K562 (cell line): ENCODE data around the gene DOP1A. TPM values are rescaled to one million over a fixed set of nuclear protein-coding genes. Genes with fewer than 3 reads are reported as not detected.
A peak's percentile ranks its signal among the peaks of the same experiment; 100 is the strongest.

ENCODE experiments used
- ATAC-seq: fragments of 200-7000 bp; cut with Tn5 transposase; 3 replicates; pipeline ENCODE4 v1.9.1; 2020; ENCODE audit warnings: moderate library complexity
- BruUV-seq: library from RNA; stranded (reverse); fragments of 400-500 nt; replicated peaks from 2 replicates; lab custom pipeline; 2021; lab: Mats Ljungman, UMichigan
- CTCF ChIA-PET: fragments of 300-600 bp; formaldehyde crosslinking; extraction: SDS; loops from one replicate; lab custom pipeline; 2021; ENCODE audit warnings: low intra/inter-chr PET ratio; lab: Yijun Ruan, JAX
- POLR2A ChIA-PET: fragments of 300-600, 350-650 bp; sonication (Branson Sonifier 250); formaldehyde crosslinking; extraction: SDS; loops from one replicate; lab custom pipeline; 2021; ENCODE audit warnings: antibody characterized with exemption, inconsistent platforms; lab: Yijun Ruan, JAX
- DNase-seq, 4 experiments: peaks; one replicate each; pipeline versions ENCODE4 v3.0.0 to v3.0.0-alpha.2; 2011 to 2018; ENCODE audit warnings: low spot score in 3 of 4, mixed read lengths in 3 of 4; ENCODE audit errors: extremely low read depth in 1 of 4
- FAIRE-seq: peaks from 2 replicates; lab custom pipeline; 2011; peaks lifted over from hg19 to GRCh38; lab: Jason Lieb, UNC
- H2AFZ ChIP-seq: 2 replicates; pipeline ENCODE4 v1.6.0; 2011; ENCODE audit warnings: low read depth, low read length, control low read depth, inconsistent platforms
- H3K27ac ChIP-seq: fragments of 200-600 bp; 3 replicates; pipeline ENCODE4 v1.8.0; 2011; ENCODE audit warnings: low read depth, mild to moderate bottlenecking, control low read depth, inconsistent platforms, low read length, moderate library complexity, mixed read lengths; ENCODE audit errors: extremely low read depth
- H3K27me3 ChIP-seq, 2 experiments: fragments of 300-600 bp in 1 of 2; 2 replicates in 1 of 2; 3 replicates in 1 of 2; pipeline versions ENCODE4 v1.6.0 to v1.8.0; 2011; ENCODE audit warnings: inconsistent platforms in 2 of 2, low read length in 2 of 2, mild to moderate bottlenecking in 1 of 2, mixed read lengths in 1 of 2, moderate library complexity in 1 of 2; ENCODE audit not compliant: control insufficient read depth in 2 of 2, insufficient read depth in 2 of 2
- H3K36me3 ChIP-seq: fragments of 300-600 bp; 3 replicates; pipeline ENCODE4 v1.8.0; 2011; ENCODE audit warnings: mild to moderate bottlenecking, low read length, inconsistent platforms; ENCODE audit not compliant: control insufficient read depth, insufficient read depth
- H3K4me1 ChIP-seq, 2 experiments: fragments of 200-600 bp in 1 of 2; replicated peaks in 1 of 2; 2 replicates in 1 of 2; 3 replicates in 1 of 2; pipeline versions ENCODE4 v1.5.1 to v1.8.0; 2011; ENCODE audit warnings: inconsistent platforms in 2 of 2, low read length in 2 of 2, mild to moderate bottlenecking in 1 of 2, mixed read lengths in 1 of 2, moderate library complexity in 1 of 2; ENCODE audit not compliant: control insufficient read depth in 2 of 2, insufficient read depth in 2 of 2
- H3K4me2 ChIP-seq: 2 replicates; pipeline ENCODE4 v1.6.1; 2011; ENCODE audit warnings: low read length, control low read depth, inconsistent platforms, mixed read lengths; ENCODE audit not compliant: insufficient read depth
- H3K4me3 ChIP-seq: fragments of 200-600 bp; sonication (generic), shearing (Covaris generic); 2 replicates; pipeline ENCODE4 v1.5.1; 2016; ENCODE audit warnings: control low read depth, inconsistent platforms
- H3K79me2 ChIP-seq: fragments of 200-600 bp; 3 replicates; pipeline ENCODE4 v1.8.0; 2011; ENCODE audit warnings: low read length, inconsistent platforms; ENCODE audit not compliant: control insufficient read depth, insufficient read depth
- H3K9ac ChIP-seq, 2 experiments: 2 replicates each; pipeline versions ENCODE4 v1.6.0 to v1.6.1; 2011; ENCODE audit warnings: low read depth in 2 of 2, low read length in 2 of 2, control low read depth in 1 of 2, inconsistent platforms in 1 of 2, mild to moderate bottlenecking in 1 of 2, mixed read lengths in 1 of 2; ENCODE audit not compliant: insufficient read depth in 1 of 2
- H3K9me1 ChIP-seq: one replicate; pipeline ENCODE4 v1.6.0; 2011; ENCODE audit warnings: inconsistent platforms, mild to moderate bottlenecking, low read length, moderate library complexity; ENCODE audit not compliant: control insufficient read depth, insufficient read depth
- H3K9me3 ChIP-seq: replicated peaks from 2 replicates; pipeline ENCODE4 v1.5.1; 2011; ENCODE audit warnings: low read depth, low read length, inconsistent platforms; ENCODE audit not compliant: control insufficient read depth, insufficient read depth
- H4K20me1 ChIP-seq: replicated peaks from 2 replicates; pipeline ENCODE4 v1.6.1; 2011; ENCODE audit warnings: low read length, inconsistent platforms, mixed read lengths; ENCODE audit not compliant: control insufficient read depth, insufficient read depth
- C11orf30 ChIP-seq: fragments of 450-650 bp; IDR thresholded peaks from 2 replicates; pipeline ENCODE4 v1.6.1; 2016; ENCODE audit warnings: low read depth, mild to moderate bottlenecking
- MAFF ChIP-seq: IDR thresholded peaks from 2 replicates; pipeline ENCODE4 v1.6.1; 2012; ENCODE audit warnings: low read length, improper control_type of control experiment
- MAFG ChIP-seq: fragments of 450-650 bp; conservative IDR thresholded peaks from 2 replicates; pipeline ENCODE4 v1.6.1; 2016; ENCODE audit warnings: missing genetic modification characterization, missing compliant biosample characterization
- MAFK ChIP-seq: IDR thresholded peaks from 2 replicates; pipeline ENCODE4 v1.6.1; 2011; ENCODE audit warnings: low read length, improper control_type of control experiment
- NFE2 ChIP-seq: IDR thresholded peaks from 2 replicates; pipeline ENCODE4 v1.6.1; 2014; ENCODE audit warnings: antibody characterized with exemption, low read depth
- ZMIZ1 ChIP-seq, 2 experiments: fragments of 150-350 bp in 1 of 2; IDR thresholded peaks; 2 replicates each; pipeline ENCODE4 v1.6.1; 2012 to 2016; ENCODE audit warnings: low read depth in 2 of 2, low read length in 2 of 2, mild to moderate bottlenecking in 1 of 2, moderate library complexity in 1 of 2
- ZNF133 ChIP-seq: fragments of 250-450 bp; sonication (Bioruptor Pico); IDR thresholded peaks from 2 replicates; pipeline ENCODE4 v1.4.0; 2020; ENCODE audit warnings: mild to moderate bottlenecking
- ZNF316 ChIP-seq: fragments of 450-650 bp; IDR thresholded peaks from 2 replicates; pipeline ENCODE4 v1.6.1; 2016
- whole genome bisulfite sequencing: fragments of 100-300 bp; shearing (Covaris generic); methylation state at CpG from one replicate; pipeline ENCODE4 v1.1.6; 2016; ENCODE audit warnings: low coverage, mixed read lengths; ENCODE audit not compliant: insufficient coverage; ENCODE audit errors: missing lambda C conversion rate; 5-methylcytosine and 5-hydroxymethylcytosine counted together
- in situ Hi-C: fragments of 300-500 bp; cut with MboI; formaldehyde crosslinking; loops from 4 replicates; pipeline ENCODE4 v1.15.0; 2018; ENCODE audit warnings: inconsistent platforms, mixed read lengths
- intact Hi-C: fragments of 100-400 bp; cut with micrococcal nuclease; formaldehyde crosslinking; loops from 2 replicates; pipeline ENCODE4 v1.14.2; 2022
- polyA plus RNA-seq, 8 experiments: library from polyadenylated mRNA; depleted of rRNA in 4 of 8; stranded (reverse) in 5 of 8; unstranded in 3 of 8; fragments of >200 nt; fragmentation: Nextera tagmentation in 2 of 8; fragmentation: Illumina TruSeq in 1 of 8; extraction: Ambion mirVana in 2 of 8; extraction: Trizol in 1 of 8; gene quantifications; 2 replicates each; pipeline versions ENCODE4 v1.2.1 to v1.2.3, GENCODE V29; 2011 to 2014; ENCODE audit warnings: inconsistent platforms in 1 of 8, missing spikeins in 1 of 8
- total RNA-seq, 7 experiments: library from RNA; depleted of rRNA in 6 of 7; stranded (reverse); fragments of >200 nt in 6 of 7; fragmentation: Illumina TruSeq in 2 of 7; extraction: Trizol in 2 of 7; gene quantifications; 2 replicates each; pipeline versions ENCODE4 v1.2.1 to v1.2.3, GENCODE V29; 2011 to 2021; ENCODE audit warnings: low replicate concordance in 1 of 7

DOP1A gene
- total and polyA plus RNA-seq, 9 of the 15 experiments (the other 6 are each of a cell fraction or from before 2014, with no cell fraction given), result 0.75 to 10.5 (median 4.4) TPM

GRCh38 chr6:83126807-83127206 is 59.3 kb downstream of the DOP1A start:
- no TSS peak for BruUV-seq
- Histone ChIP-seq H3K4me2 (no peak overlapping the region), H3K79me2 (no peaks in the 10 kb centered on the region), H3K4me3 (no peak overlapping the region), H3K4me1 (peaks cover 5 to 6% of the 10 kb centered on the region in 2 experiments; a peak in 3 of 5 replicates), H3K9ac (no peak overlapping the region), H3K27me3 (no peaks in the 10 kb centered on the region), H3K27ac (no peak overlapping the region), H3K36me3 (peaks cover 15% of the 10 kb centered on the region; the same call in 2 of the 3 replicates), H3K9me1 (no peaks in the 10 kb centered on the region), H4K20me1 (no peaks in the 10 kb centered on the region; the same call in 1 of the 2 replicates), H3K9me3 (no peaks in the 10 kb centered on the region), H2AFZ (no peak overlapping the region)
- 69% methylated on average over 5 of the region's 5 CpGs for WGBS
- CTCF ChIA-PET, result no interaction called here
- no peak for ATAC-seq
- POLR2A ChIA-PET, result no interaction called here
- peak in 1 of 4 experiments; percentile 5 for DNase-seq
- TF ChIP-seq MAFG, result peak; percentile 59
- peak; percentile 89 for TF ChIP-seq C11orf30
- TF ChIP-seq MAFF, result peak; percentile 52
- no peak for TF ChIP-seq ZMIZ1 (IDR thresholded peaks at IDR 0.05; ENCODE audit: low read depth in 2 of 2, low read length in 2 of 2)
- no peak for TF ChIP-seq ZNF133
- TF ChIP-seq ZNF316, result peak; percentile 94
- TF ChIP-seq NFE2, result peak; percentile 54; the same call in 1 of the 2 replicates
- peak; percentile 68 for TF ChIP-seq MAFK
- intact Hi-C loops (no loop called here), in situ Hi-C loops (no loop called here)
- no peak for FAIRE-seq
